ENCODE measurements around the gene KDM8. TPM values are rescaled to one million over a fixed set of nuclear protein-coding genes. Genes with fewer than 3 reads are reported as not detected.

The KDM8 gene
- total RNA-seq, 1 donor = 6.2 TPM

DNA sequence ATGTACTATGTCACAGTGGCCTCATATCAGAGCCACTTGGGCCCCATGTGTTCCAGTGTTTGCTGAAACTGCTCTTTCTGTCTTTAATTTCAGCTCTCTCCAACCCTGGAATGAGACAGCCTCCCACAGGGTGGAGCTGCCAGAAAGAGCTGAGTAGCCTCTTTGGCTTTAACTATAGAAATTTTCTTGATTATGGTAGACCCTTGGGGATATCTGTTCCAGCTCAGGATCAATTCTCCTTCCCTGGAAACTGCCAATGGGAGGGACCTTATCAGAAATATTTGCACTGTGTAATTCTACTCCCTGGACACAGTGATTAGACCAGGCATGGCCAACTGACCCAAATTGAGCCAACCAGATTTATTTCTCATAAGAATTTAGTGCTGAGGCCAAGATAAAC lies 39.0 kb upstream of the KDM8 start:
- Histone ChIP-seq H3K4me1 (ENCODE audit: insufficient read depth, low read length) (no peaks in the 10 kb centered on the region), H3K9me3 (ENCODE audit: low read depth, low read length) (no peaks in the 10 kb centered on the region), H3K27ac (ENCODE audit: low read depth, low read length) (no peak overlapping the region), H2AFZ (ENCODE audit: low read length) (no peak overlapping the region), H3K27me3 (ENCODE audit: insufficient read depth, low read length) (no peaks in the 10 kb centered on the region), H3K36me3 (ENCODE audit: insufficient read depth, low read length) (no peaks in the 10 kb centered on the region), H3K4me2 (ENCODE audit: insufficient read depth, low read length) (no peak overlapping the region), H3K4me3 (ENCODE audit: insufficient read depth, low read length) (no peak overlapping the region), H3K79me2 (ENCODE audit: insufficient read depth, low read length) (no peaks in the 10 kb centered on the region), H4K20me1 (ENCODE audit: insufficient read depth, low read length) (no peaks in the 10 kb centered on the region)
- no peak for TF ChIP-seq CTCF (IDR thresholded peaks at IDR 0.05; ENCODE audit: extremely low read depth, low read depth, low read length)
- DNase-seq (ENCODE audit: insufficient read length, low spot score, missing footprints) = no peak

GRCh38 chr16:27165576-27165975 lies 37.8 kb upstream of the KDM8 start:
- H3K9me3 ChIP-seq (ENCODE audit: low read depth, low read length) = no peaks in the 10 kb centered on the region
- no peak overlapping the region for H2AFZ ChIP-seq (ENCODE audit: low read length)
- no peak overlapping the region for H3K27ac ChIP-seq (ENCODE audit: low read depth, low read length)
- H3K4me2 ChIP-seq (ENCODE audit: insufficient read depth, low read length) = no peak overlapping the region
- H3K4me1 ChIP-seq (ENCODE audit: insufficient read depth, low read length) = no peaks in the 10 kb centered on the region
- TF ChIP-seq CTCF (IDR thresholded peaks at IDR 0.05; ENCODE audit: extremely low read depth, low read depth, low read length) = no peak
- no peak for DNase-seq (ENCODE audit: insufficient read length, low spot score, missing footprints)
- no peaks in the 10 kb centered on the region for H4K20me1 ChIP-seq (ENCODE audit: insufficient read depth, low read length)
- H3K36me3 ChIP-seq (ENCODE audit: insufficient read depth, low read length) = no peaks in the 10 kb centered on the region
- H3K79me2 ChIP-seq (ENCODE audit: insufficient read depth, low read length) = no peaks in the 10 kb centered on the region
- no peak overlapping the region for H3K4me3 ChIP-seq (ENCODE audit: insufficient read depth, low read length)
- no peaks in the 10 kb centered on the region for H3K27me3 ChIP-seq (ENCODE audit: insufficient read depth, low read length)

GRCh38 chr16:27168790-27169189 lies 34.5 kb upstream of the KDM8 start:
- no peak for TF ChIP-seq CTCF (IDR thresholded peaks at IDR 0.05; ENCODE audit: extremely low read depth, low read depth, low read length)
- DNase-seq (ENCODE audit: insufficient read length, low spot score, missing footprints) = no peak

DNA sequence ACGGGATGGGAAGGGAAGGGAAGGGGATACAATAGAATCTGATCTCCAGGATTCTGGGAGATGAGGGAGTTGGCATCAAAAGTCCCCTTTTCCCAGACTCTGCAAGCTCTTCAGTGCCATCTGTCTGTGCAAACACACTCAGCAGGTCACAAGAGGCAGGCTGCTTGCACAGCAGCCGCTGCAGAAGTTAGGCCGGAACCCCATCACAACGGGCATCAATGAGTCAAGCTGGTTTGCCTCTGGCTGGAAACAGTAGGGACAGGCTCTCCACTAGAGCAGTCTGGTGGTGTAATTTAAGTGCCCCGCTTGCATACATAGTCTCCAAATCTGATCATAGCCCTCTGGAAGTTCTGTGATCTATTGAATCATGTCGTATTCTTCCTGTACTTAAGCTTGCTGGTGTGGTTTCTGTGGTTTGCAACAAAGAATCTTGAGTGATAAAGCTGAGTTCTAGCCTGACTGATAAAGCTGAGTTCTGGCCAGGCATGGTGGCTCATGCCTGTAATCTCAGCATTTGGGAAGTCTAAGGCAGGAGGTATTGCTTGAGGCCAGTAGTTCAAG lies 33.7 kb upstream of the KDM8 start:
- H3K27me3 ChIP-seq (ENCODE audit: insufficient read depth, low read length) = no peaks in the 10 kb centered on the region
- no peaks in the 10 kb centered on the region for H3K9me3 ChIP-seq (ENCODE audit: low read depth, low read length)
- peak; percentile 88 for DNase-seq (ENCODE audit: insufficient read length, low spot score, missing footprints)
- peak; percentile 53 for TF ChIP-seq CTCF (IDR thresholded peaks at IDR 0.05; ENCODE audit: extremely low read depth, low read depth, low read length)
- H3K36me3 ChIP-seq (ENCODE audit: insufficient read depth, low read length) = no peaks in the 10 kb centered on the region
- H3K4me3 ChIP-seq (ENCODE audit: insufficient read depth, low read length) = no peak overlapping the region
- no peaks in the 10 kb centered on the region for H3K4me1 ChIP-seq (ENCODE audit: insufficient read depth, low read length)
- H4K20me1 ChIP-seq (ENCODE audit: insufficient read depth, low read length) = no peaks in the 10 kb centered on the region
- H3K27ac ChIP-seq (ENCODE audit: low read depth, low read length) = peak overlapping the region; percentile 69
- H3K4me2 ChIP-seq (ENCODE audit: insufficient read depth, low read length) = peak overlapping the region; percentile 13
- H2AFZ ChIP-seq (ENCODE audit: low read length) = peak overlapping the region; percentile 46
- no peaks in the 10 kb centered on the region for H3K79me2 ChIP-seq (ENCODE audit: insufficient read depth, low read length)

More at GRCh38 chr16:27168790-27169189, 34.5 kb upstream of the KDM8 start:
- H4K20me1 ChIP-seq (ENCODE audit: insufficient read depth, low read length) = no peaks in the 10 kb centered on the region
- no peaks in the 10 kb centered on the region for H3K36me3 ChIP-seq (ENCODE audit: insufficient read depth, low read length)
- H3K4me1 ChIP-seq (ENCODE audit: insufficient read depth, low read length) = no peaks in the 10 kb centered on the region
- no peak overlapping the region for H3K27ac ChIP-seq (ENCODE audit: low read depth, low read length)
- H2AFZ ChIP-seq (ENCODE audit: low read length) = no peak overlapping the region
- no peak overlapping the region for H3K4me3 ChIP-seq (ENCODE audit: insufficient read depth, low read length)
- H3K79me2 ChIP-seq (ENCODE audit: insufficient read depth, low read length) = no peaks in the 10 kb centered on the region
- H3K9me3 ChIP-seq (ENCODE audit: low read depth, low read length) = no peaks in the 10 kb centered on the region
- no peaks in the 10 kb centered on the region for H3K27me3 ChIP-seq (ENCODE audit: insufficient read depth, low read length)
- H3K4me2 ChIP-seq (ENCODE audit: insufficient read depth, low read length) = no peak overlapping the region
